Measurements from ENCODE around the gene SULT2B1. TPM values are rescaled to one million over a fixed set of nuclear protein-coding genes. Genes with fewer than 3 reads are reported as not detected.

The SULT2B1 gene
- total RNA-seq, 1 donor from 2014 or later = 0.35 TPM

DNA sequence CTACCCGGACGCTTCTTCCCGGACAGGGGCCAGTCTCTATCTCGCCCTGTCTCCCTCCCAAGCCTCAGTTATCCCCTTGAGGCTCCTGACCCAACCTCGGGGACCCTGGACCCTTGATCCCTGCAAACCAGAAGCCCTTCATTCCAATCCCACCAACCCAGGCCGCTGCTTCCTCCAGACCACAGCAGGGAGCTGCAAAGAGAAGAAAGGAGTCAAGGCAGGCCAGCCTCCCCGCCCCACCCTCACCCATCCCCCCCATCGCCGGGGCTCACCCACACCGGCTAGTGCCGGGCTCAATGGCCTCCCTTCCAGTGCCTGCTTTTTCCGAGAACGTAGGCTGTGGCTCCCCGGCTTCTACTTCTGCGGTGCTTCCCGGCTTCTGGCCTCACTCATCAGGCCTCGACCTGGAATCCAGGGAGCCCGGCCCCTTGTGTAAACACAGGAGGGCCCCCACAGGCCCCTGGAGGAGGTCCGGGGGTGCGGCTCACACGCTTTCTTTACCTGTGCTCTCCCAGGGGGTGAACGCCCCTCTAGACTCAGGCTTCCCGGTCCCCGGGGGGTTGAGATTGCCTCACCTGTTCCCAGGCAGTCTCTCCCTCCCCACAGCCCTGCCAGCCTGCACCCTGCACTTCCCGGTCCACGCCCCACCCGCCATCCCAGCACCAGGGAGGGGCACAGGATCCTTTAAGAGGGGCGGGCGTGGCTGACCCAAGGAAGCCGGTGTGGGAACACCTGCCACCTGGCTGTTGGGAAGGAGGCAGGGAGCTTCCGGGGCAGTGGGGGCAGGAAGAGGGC is 62.7 kb downstream of the SULT2B1 start, which contains the start of gene FAM83E:
TSS of gene FAM83E (minus strand) at position 641 of the 795 bp plus-strand sequence. CDS start 1,704 bp downstream, outside the sequence.
- DNase-seq = no peak
- intact Hi-C loops (cut with micrococcal nuclease) = no loop called here
- ATAC-seq = no peak

DNA sequence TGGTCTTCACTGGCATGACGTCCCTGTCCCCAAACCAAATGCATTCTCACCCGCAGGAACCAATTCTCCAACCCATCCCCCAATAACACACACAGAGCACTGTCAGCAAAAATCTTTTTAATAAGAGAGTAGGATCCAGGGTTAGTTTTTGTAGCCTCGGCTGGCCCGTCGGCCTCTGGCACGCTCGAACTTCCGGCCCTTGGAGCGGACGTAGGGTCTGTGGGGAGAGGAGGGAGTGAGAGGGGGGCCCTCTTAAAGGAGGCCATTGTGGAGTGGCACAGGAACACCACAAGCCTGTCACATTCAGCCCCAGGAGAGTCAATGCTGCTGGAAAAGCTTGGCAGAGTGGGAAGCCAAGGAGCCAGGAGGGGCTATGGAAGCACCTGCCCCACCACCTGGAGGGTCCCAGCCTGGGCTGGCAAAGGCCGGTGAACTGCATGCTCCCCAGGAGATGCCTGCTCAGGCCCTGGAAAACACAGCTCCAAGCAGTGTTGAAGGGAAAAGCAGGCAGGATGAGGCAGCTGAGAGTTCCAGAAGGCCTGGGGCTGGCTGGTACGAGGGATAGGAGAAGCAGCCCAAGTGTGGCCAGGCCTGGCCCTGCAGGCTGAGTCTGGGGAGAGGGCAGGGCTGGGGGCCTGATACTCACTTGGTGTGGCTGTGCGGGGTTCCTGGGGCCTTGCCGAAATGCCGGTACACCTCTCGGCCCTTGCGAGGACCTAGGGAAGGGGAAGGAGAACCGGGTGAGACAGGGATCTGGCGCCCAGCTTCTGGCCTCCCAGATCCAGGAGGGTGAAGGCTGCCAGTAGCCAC is 63.5 kb downstream of the SULT2B1 start:
- DNase-seq (no peak), ATAC-seq (no peak)
- intact Hi-C loops (cut with micrococcal nuclease) = no loop called here

GRCh38 chr19:48616041-48616436 is 64.1 kb downstream of the SULT2B1 start:
- ATAC-seq (no peak), DNase-seq (no peak)
- intact Hi-C loops (cut with micrococcal nuclease) = no loop called here

GRCh38 chr19:48616491-48617056 is 64.6 kb downstream of the SULT2B1 start:
- DNase-seq = no peak
- ATAC-seq = no peak
- intact Hi-C loops (cut with micrococcal nuclease) = no loop called here

GRCh38 chr19:48617146-48617937 is 65.4 kb downstream of the SULT2B1 start:
- DNase-seq = no peak
- no peak for ATAC-seq
- intact Hi-C loops (cut with micrococcal nuclease) = no loop called here

DNA sequence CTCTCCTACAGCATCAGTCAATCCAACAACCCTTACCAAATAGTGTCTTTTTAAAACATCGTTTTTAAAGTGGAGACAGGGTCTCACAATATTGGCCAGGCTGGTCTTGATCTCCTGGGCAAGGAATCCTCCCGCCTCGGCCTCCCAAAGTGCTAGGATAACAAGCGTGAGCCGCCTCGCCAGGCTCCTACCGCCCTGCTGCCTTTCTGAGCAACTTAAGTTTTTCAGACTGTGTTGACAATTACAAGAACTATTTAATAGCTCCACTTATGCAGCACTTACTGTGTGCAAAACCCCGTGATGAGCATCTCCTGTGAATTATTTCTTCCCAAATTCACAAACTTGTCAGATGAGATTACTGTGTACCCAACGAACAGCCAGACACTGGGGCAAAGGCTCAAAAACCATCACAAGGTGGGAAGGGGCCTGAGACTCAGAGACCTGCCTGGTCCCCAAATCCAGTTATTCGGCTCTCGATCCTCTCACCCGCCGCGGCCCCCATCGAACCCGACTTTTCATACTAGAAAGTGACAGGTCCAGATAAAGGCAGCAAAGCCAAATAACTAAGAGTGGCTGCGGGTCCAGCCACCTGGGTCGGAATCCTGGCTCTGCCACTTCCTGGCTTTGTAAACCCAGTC is 66.4 kb downstream of the SULT2B1 start:
- ATAC-seq = no peak
- DNase-seq = no peak
- intact Hi-C loops (cut with micrococcal nuclease) = no loop called here

DNA sequence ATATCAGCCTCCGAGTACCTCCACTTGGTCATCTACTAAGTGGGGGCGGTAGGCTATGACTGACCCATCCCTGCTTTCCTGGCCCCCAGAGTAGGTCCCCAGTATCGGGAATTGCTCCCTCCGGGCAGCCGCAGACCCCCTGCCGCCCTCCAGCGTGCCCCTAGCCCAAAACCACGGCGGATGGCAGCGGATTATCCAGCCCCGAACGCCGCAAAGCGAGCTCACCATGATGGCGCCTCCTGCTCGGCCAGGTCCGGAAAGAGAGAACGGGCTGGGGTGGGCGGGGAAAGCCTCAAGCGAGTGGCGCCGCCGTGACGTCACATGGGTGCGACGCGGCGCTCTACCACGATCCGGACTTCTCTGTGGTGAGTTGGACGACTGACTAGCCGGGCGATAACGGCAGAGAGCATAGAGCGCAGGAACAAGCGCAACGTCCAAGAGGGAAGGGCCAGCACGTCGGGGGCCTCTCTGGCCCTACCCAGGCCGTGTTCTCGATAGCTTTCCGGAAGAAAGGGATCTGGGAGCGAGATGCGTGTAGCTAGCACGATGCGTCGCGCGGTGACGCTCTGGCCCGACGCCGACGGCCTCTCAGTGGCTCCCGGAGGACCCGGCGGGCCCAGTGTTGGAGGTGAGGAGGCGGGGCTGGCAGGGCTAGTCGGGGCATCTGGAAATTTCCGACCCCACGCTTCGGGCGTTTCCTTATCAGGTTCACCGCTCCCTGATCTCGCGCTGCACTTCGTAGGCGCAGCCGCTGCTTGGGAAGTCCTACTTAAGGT is 67.1 kb downstream of the SULT2B1 start, which contains the start of the genes RPL18 and SPHK2:
TSS of gene RPL18 (minus strand) at position 263 of the 776 bp plus-strand sequence. CDS start at position 228, 35 bp downstream.
TSS of gene SPHK2 (plus strand) at position 591 of the 776 bp plus-strand sequence. CDS start 1,009 bp downstream, outside the sequence.
- DNase-seq = peak; percentile 99
- intact Hi-C loops (cut with micrococcal nuclease) = no loop called here
- peak; percentile 90 for ATAC-seq

DNA sequence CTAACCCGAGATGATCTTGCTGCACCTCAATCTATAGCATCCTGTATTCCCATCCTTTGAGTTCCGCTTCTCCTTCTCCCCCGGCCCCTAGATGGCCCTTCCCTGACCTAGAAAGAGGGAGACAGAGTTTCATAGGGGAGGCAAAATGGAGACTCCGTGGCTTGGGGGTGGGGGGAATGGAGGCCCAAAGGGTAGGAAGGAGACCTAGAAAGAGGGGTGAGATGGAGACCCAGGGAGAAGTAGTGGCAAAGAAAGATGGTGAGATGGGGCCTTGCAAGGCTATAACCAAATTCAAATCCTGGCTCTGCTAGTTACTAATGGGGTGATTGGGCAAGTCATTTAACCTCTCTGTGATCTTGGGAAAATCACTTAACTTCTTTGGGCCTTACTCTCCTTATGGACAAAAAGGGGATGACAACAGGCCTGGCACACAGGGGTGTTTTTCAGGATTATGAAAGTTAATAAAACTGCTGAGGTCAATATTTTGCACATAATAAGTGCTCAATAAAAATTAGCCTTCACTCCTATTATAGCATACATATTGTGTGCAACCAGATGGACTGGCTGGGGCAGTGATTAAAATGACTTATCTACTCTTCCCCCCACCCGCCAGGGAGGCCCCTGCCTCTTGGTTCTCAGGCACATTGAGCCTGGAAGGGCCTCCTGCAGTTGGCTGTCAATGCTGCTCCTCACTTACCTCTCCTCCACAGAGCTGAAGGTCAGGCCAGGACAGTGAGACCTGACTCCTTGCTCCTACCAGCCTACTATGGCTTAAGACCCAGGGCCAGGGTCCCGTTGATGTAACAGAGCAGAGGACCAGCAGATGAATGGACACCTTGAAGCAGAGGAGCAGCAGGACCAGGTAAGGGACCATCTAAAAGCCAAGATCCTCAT is 68.0 kb downstream of the SULT2B1 start:
- intact Hi-C loops (cut with micrococcal nuclease) = no loop called here
- DNase-seq (no peak), ATAC-seq (no peak)

- DNase-seq (no peak), ATAC-seq (no peak)
- intact Hi-C loops (cut with micrococcal nuclease) = no loop called here
Measured at GRCh38 chr19:48623556-48624066, 71.6 kb downstream of the SULT2B1 start.

- ATAC-seq = peak; percentile 80
- peak; percentile 99 for DNase-seq
- intact Hi-C loops (cut with micrococcal nuclease) = no loop called here
Measured at GRCh38 chr19:48624067-48624594, 72.2 kb downstream of the SULT2B1 start.

DNA sequence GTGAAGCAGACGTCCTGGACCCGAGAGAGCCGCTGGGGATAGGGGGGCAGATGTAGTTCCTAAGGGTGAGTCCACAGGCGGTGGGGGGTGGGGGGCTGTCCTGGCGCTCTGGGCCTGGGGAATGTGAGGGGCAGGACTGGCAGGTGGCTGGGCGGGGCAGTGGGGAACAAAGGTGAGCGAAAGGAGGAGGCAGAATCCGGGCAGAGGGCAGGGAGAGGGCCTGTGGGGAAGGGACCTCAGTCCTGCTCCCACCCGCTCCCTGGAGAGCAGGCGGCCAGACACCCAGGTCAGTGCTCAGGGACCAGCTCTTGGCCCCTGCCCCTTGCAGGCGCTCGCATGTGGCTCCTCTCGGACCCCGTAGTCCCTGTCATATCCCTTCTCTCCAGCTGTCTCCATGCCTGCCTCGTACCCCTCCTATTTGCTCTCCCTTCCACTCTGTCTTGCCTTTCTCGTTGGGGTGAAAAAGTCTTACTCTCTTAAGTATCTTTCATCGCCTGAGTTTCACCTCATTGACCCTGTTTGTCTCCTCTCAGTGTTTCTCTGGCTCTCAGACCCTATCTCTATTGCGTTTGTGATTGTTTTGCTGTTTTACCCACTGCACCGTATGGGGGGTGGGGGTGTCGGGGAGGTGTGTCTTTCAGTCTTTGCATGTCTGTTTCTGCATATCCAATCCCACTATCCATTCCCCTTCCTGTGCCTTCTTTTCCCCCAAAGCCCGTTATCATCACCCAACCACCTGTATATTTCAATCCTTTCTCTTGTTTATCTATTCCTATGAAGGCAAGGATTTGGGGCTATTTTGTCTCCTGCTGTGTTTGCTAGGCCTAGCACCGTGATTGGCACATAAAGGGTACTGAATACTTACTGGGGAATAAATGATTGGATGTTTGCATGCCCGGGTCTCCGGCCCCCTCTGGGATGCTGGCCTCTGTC is 73.1 kb downstream of the SULT2B1 start:
- DNase-seq (no peak), ATAC-seq (no peak)
- intact Hi-C loops (cut with micrococcal nuclease) = no loop called here

- DNase-seq (no peak), ATAC-seq (no peak)
- intact Hi-C loops (cut with micrococcal nuclease) = no loop called here
Measured at GRCh38 chr19:48625891-48626327, 73.9 kb downstream of the SULT2B1 start.

DNA sequence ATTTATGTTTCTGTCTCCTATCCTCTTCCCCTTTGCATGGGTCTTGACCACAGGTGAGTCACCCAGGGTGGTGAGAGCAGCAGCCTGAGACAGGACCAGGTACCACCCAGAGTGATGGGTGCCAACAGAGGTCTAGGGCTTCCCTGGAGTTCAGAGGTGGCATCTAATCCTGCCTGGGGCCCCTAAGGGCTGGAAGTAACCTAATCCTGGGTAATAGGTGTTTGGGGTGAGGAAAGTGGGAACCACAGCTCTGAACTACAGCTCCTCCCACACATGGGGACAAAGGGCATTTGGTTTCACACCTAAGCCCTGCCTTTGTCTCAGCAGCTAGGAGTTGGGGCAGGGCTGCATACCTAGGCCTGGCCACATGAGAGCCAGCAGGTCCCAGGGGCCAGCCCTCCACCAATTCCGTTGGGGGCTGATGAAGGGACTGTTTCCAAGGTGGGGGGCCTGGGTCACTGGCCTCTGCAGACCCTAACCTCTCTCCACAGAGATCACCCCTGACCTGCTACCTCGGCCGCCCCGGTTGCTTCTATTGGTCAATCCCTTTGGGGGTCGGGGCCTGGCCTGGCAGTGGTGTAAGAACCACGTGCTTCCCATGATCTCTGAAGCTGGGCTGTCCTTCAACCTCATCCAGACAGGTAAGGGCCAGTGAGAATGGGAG is 75.4 kb downstream of the SULT2B1 start:
- no peak for DNase-seq
- intact Hi-C loops (cut with micrococcal nuclease) = no loop called here
- no peak for ATAC-seq

DNA sequence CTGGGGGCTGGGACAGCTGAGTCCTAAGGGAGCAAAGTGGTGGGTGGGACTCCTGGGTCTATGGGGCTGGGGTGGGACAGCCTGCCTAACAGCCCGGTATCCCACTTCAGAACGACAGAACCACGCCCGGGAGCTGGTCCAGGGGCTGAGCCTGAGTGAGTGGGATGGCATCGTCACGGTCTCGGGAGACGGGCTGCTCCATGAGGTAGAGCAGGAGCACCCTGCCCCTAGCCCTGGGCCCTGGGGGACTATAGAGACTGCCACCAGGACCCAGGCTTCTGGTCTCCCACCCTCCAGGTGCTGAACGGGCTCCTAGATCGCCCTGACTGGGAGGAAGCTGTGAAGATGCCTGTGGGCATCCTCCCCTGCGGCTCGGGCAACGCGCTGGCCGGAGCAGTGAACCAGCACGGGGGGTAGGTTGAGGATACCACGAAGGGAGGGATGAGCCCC is 75.9 kb downstream of the SULT2B1 start:
- intact Hi-C loops (cut with micrococcal nuclease) = no loop called here
- ATAC-seq = no peak
- DNase-seq = no peak
